Measurements from ENCODE around the gene S100B.

- TF ChIP-seq POLR2A (IDR thresholded peaks at IDR 0.05; ENCODE audit: low read depth, low read length) (no peak), CTCF (IDR thresholded peaks at IDR 0.05; ENCODE audit: extremely low read depth in 1 of 2, insufficient read depth in 1 of 2, low read depth in 1 of 2, low read length in 2 of 2) (no peak), MAX (IDR thresholded peaks at IDR 0.05; ENCODE audit: insufficient read depth, insufficient read length) (no peak), EZH2 (IDR thresholded peaks at IDR 0.05; ENCODE audit: borderline replicate concordance, low read depth, low read length, severe bottlenecking) (no peak), MYC (IDR thresholded peaks at IDR 0.05; ENCODE audit: low read depth, low read length) (no peak)
Observed at GRCh38 chr21:46585191-46585953, 19.5 kb downstream of the S100B start.

Measured in endothelial cell of umbilical vein (primary cell).